PC-3 (cell line): Measurements from ENCODE around the gene LIMA1. TPM values are rescaled to one million over a fixed set of nuclear protein-coding genes. Genes with fewer than 3 reads are reported as not detected.

ENCODE experiments used
- ATAC-seq: fragments of 200-7000 bp; cut with Tn5 transposase; 2 replicates; pipeline ENCODE4 v1.9.1; 2020; ENCODE audit warnings: mild to moderate bottlenecking, moderate library complexity
- BruUV-seq: library from RNA; stranded (reverse); fragments of 400-500 nt; replicated peaks from 2 replicates; lab custom pipeline; 2021; lab: Mats Ljungman, UMichigan
- CTCF ChIA-PET: fragments of 300-600 bp; sonication (Branson Sonifier 250); formaldehyde crosslinking; loops from one replicate; lab custom pipeline; 2022; ENCODE audit warnings: antibody characterized with exemption; lab: Charles Lee
- POLR2A ChIA-PET: fragments of 300-600 bp; sonication (Branson Sonifier 250); formaldehyde crosslinking; loops from one replicate; lab custom pipeline; 2022; ENCODE audit warnings: antibody characterized with exemption; ENCODE audit not compliant: unreplicated experiment; lab: Charles Lee
- DNase-seq: peaks from one replicate; pipeline ENCODE4 v3.0.0-alpha.2; 2015
- H2AFZ ChIP-seq: fragments of 300-600 bp; sonication (generic); 2 replicates; pipeline ENCODE4 v1.6.0; 2016; ENCODE audit warnings: antibody characterized with exemption, low read length
- H3F3A ChIP-seq: fragments of 300-600 bp; sonication (generic); one replicate; pipeline ENCODE4 v1.6.0; 2017; ENCODE audit warnings: antibody characterized with exemption, low read length, control low read depth, mild to moderate bottlenecking; ENCODE audit not compliant: unreplicated experiment
- H3K27ac ChIP-seq: fragments of 300-600 bp; sonication (generic); 2 replicates; pipeline ENCODE4 v1.5.1; 2016; ENCODE audit warnings: mild to moderate bottlenecking, low read length
- H3K27me3 ChIP-seq: fragments of 300-600 bp; sonication (generic); 2 replicates; pipeline ENCODE4 v1.6.1; 2016; ENCODE audit warnings: low read length, mixed read lengths
- H3K36me3 ChIP-seq: fragments of 300-600 bp; sonication (generic); 2 replicates; pipeline ENCODE4 v1.6.1; 2016; ENCODE audit warnings: low read depth, mixed run types, low read length, mixed read lengths
- H3K4me1 ChIP-seq: fragments of 300-600 bp; sonication (generic); 2 replicates; pipeline ENCODE4 v1.5.1; 2016; ENCODE audit warnings: low read length; ENCODE audit not compliant: insufficient read depth
- H3K4me2 ChIP-seq: fragments of 300-600 bp; sonication (generic); 2 replicates; pipeline ENCODE4 v1.6.0; 2016; ENCODE audit warnings: low read length
- H3K4me3 ChIP-seq: fragments of 300-600 bp; sonication (generic); 2 replicates; pipeline ENCODE4 v1.5.1; 2016; ENCODE audit warnings: mild to moderate bottlenecking, low read length, mixed read lengths
- H3K79me2 ChIP-seq: fragments of 300-600 bp; sonication (generic); 2 replicates; pipeline ENCODE4 v1.6.1; 2017; ENCODE audit warnings: low read length, mixed read lengths
- H3K9ac ChIP-seq: fragments of 300-600 bp; sonication (generic); 2 replicates; pipeline ENCODE4 v1.6.0; 2016; ENCODE audit warnings: mild to moderate bottlenecking, low read length
- H3K9me2 ChIP-seq: fragments of 300-600 bp; sonication (generic); replicated peaks from 2 replicates; pipeline ENCODE4 v1.6.1; 2016; ENCODE audit warnings: mixed run types, low read length, mixed read lengths
- H3K9me3 ChIP-seq: fragments of 300-600 bp; sonication (generic); 2 replicates; pipeline ENCODE4 v1.6.1; 2016; ENCODE audit warnings: low read length, mixed read lengths
- H4K20me1 ChIP-seq: fragments of 300-600 bp; sonication (generic); 2 replicates; pipeline ENCODE4 v1.6.1; 2016; ENCODE audit warnings: low read length, mixed read lengths
- CTCF ChIP-seq: fragments of 300-600 bp; sonication (generic); conservative IDR thresholded peaks from 2 replicates; pipeline ENCODE4 v1.5.1; 2017; ENCODE audit warnings: antibody characterized with exemption, low read depth, mild to moderate bottlenecking, low read length
- EZH2 ChIP-seq: fragments of 300-600 bp; sonication (generic); IDR thresholded peaks from one replicate; pipeline ENCODE4 v1.6.1; 2017; ENCODE audit warnings: antibody characterized with exemption, mild to moderate bottlenecking, low read length; ENCODE audit not compliant: unreplicated experiment
- EZH2phosphoT487 ChIP-seq: fragments of 300-600 bp; sonication (generic); IDR thresholded peaks from 2 replicates; pipeline ENCODE4 v1.6.1; 2018; ENCODE audit warnings: mild to moderate bottlenecking, antibody characterized with exemption, low read length, borderline replicate concordance
- intact Hi-C: fragments of 100-400 bp; cut with micrococcal nuclease; formaldehyde crosslinking; loops from 2 replicates; pipeline ENCODE4 v1.9.0; 2023
- total RNA-seq: library from RNA; depleted of rRNA; stranded (reverse); fragments of >200 nt; gene quantifications from 2 replicates; pipeline ENCODE4 v1.2.3, GENCODE V29; 2014

The LIMA1 gene
- total RNA-seq, 1 experiment from 2014 or later, result 45.1 TPM

GRCh38 chr12:50231346-50231745 is 52.0 kb downstream of the LIMA1 start:
- Histone ChIP-seq H3K9ac (no peak overlapping the region), H3K9me2 (no peaks in the 10 kb centered on the region), H3K79me2 (no peaks in the 10 kb centered on the region), H4K20me1 (no peaks in the 10 kb centered on the region), H3K27me3 (no peaks in the 10 kb centered on the region), H3F3A (no peaks in the 10 kb centered on the region), H3K4me1 (peaks cover 8% of the 10 kb centered on the region; the same call in 1 of the 2 replicates), H3K27ac (no peak overlapping the region), H3K36me3 (no peaks in the 10 kb centered on the region), H2AFZ (no peak overlapping the region), H3K4me3 (no peak overlapping the region), H3K4me2 (no peak overlapping the region), H3K9me3 (no peaks in the 10 kb centered on the region)
- no TSS peak for BruUV-seq
- intact Hi-C loops, result no loop called here
- ATAC-seq, result no peak
- POLR2A ChIA-PET, result no interaction called here
- CTCF ChIA-PET, result no interaction called here
- DNase-seq, result no peak
- TF ChIP-seq CTCF, result no peak

GRCh38 chr12:50230217-50230616 is 53.1 kb downstream of the LIMA1 start:
- Histone ChIP-seq H3K4me1 (peaks cover 8% of the 10 kb centered on the region; the same call in 1 of the 2 replicates), H3K27me3 (no peaks in the 10 kb centered on the region), H3K9ac (no peak overlapping the region), H3K4me2 (no peak overlapping the region), H2AFZ (no peak overlapping the region), H3K36me3 (no peaks in the 10 kb centered on the region), H3K9me2 (no peaks in the 10 kb centered on the region), H3K4me3 (no peak overlapping the region), H3K79me2 (no peaks in the 10 kb centered on the region), H3F3A (no peaks in the 10 kb centered on the region), H3K9me3 (no peaks in the 10 kb centered on the region), H4K20me1 (no peaks in the 10 kb centered on the region), H3K27ac (no peak overlapping the region)
- DNase-seq (no peak), ATAC-seq (no peak)
- intact Hi-C loops, result no loop called here
- no TSS peak for BruUV-seq
- ChIA-PET CTCF (no interaction called here), POLR2A (interaction anchor here (0.7 kb wide), 1 partner anchor 1304 kb away, joined by 4 read pairs; no protein-coding TSS in a partner anchor)
- TF ChIP-seq EZH2phosphoT487 (no peak), EZH2 (no peak), CTCF (no peak)

- BruUV-seq, result no TSS peak
- no peak overlapping the region for H2AFZ ChIP-seq
- H3K9me2 ChIP-seq, result no peaks in the 10 kb centered on the region
- H3K4me1 ChIP-seq, result peaks cover 54% of the 10 kb centered on the region
- DNase-seq (peak; percentile 93), ATAC-seq (peak; percentile 67)
- peaks cover 14% of the 10 kb centered on the region; the same call in 1 of the 2 replicates for H3K79me2 ChIP-seq
- H3K4me3 ChIP-seq, result no peak overlapping the region
- TF ChIP-seq EZH2phosphoT487 (no peak), CTCF (no peak), EZH2 (no peak)
- ChIA-PET POLR2A (interaction anchor here (0.6 to 1.1 kb wide), 2 partner anchors 17 to 59 kb away, joined by 3 to 4 read pairs; partner anchors contain the start of gene LIMA1), CTCF (no interaction called here)
- intact Hi-C loops, result loop anchor here (5.0 kb wide), 2 partner anchors 33 to 37 kb away; no protein-coding TSS in a partner anchor
- H3K27me3 ChIP-seq, result no peaks in the 10 kb centered on the region
- no peaks in the 10 kb centered on the region for H3K9me3 ChIP-seq
- H3F3A ChIP-seq, result peaks cover 18% of the 10 kb centered on the region
- H3K9ac ChIP-seq, result peak overlapping the region; percentile 5; the same call in 1 of the 2 replicates
- no peaks in the 10 kb centered on the region for H4K20me1 ChIP-seq
- H3K4me2 ChIP-seq, result peak overlapping the region; percentile 30; the same call in 1 of the 2 replicates
- no peaks in the 10 kb centered on the region for H3K36me3 ChIP-seq
- H3K27ac ChIP-seq, result peak overlapping the region; percentile 80
Measured at GRCh38 chr12:50224026-50224692, 59.2 kb downstream of the LIMA1 start.
